ENCODE data around the gene THRA. TPM values are rescaled to one million over a fixed set of nuclear protein-coding genes. Genes with fewer than 3 reads are reported as not detected.

The THRA gene
- total and polyA plus RNA-seq, 2 donors = 9.9 to 14.3 TPM

DNA sequence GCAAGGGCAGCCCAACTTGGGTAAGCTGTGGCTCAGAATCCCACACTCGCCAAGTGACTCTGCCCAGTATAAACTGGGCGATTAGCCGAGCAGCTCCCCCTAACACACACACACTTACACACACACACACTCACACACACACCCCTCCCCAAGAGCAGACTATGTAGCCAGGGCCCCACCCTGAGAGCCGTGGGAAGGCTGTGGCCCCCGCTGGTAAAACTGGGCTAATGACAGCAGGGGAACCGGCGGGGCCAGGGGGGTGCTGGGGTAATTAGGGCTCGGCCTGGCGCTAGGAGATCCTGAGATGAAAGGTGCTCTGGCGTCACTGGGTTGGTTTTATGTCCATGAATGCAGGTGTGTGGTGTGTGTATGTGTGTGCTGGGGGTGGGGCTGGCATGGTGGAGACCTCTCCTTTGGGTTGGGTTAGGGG is 1.1 kb upstream of the THRA start:
- no peaks in the 10 kb centered on the region for H3K9me3 ChIP-seq (ENCODE audit: control insufficient read depth in 2 of 2, insufficient read depth in 1 of 2, low read length in 1 of 2)
- H3K27me3 ChIP-seq (ENCODE audit: control insufficient read depth in 2 of 2, insufficient read depth in 1 of 2, low read length in 1 of 2) = peaks cover 0 to 26% of the 10 kb centered on the region in 2 donors
- H3K36me3 ChIP-seq (ENCODE audit: control insufficient read depth in 2 of 2, insufficient read depth in 2 of 2, low read length in 1 of 2) = no peaks in the 10 kb centered on the region
- 52% methylated on average over 10 of the region's 10 CpGs for WGBS
- no peak for DNase-seq (ENCODE audit: low read depth in 6 of 9, low spot score in 9 of 9)
- peak overlapping the region in 1 of 2 donors; percentile 10 for H3K27ac ChIP-seq (ENCODE audit: low read depth in 1 of 2, low read length in 1 of 2)
- no peak overlapping the region for H3K4me3 ChIP-seq (ENCODE audit: low read length in 2 of 2)
- H3K4me1 ChIP-seq (ENCODE audit: control insufficient read depth in 2 of 2, insufficient read depth in 2 of 2, low read length in 2 of 2) = peaks cover 10 to 50% of the 10 kb centered on the region in 2 donors

DNA sequence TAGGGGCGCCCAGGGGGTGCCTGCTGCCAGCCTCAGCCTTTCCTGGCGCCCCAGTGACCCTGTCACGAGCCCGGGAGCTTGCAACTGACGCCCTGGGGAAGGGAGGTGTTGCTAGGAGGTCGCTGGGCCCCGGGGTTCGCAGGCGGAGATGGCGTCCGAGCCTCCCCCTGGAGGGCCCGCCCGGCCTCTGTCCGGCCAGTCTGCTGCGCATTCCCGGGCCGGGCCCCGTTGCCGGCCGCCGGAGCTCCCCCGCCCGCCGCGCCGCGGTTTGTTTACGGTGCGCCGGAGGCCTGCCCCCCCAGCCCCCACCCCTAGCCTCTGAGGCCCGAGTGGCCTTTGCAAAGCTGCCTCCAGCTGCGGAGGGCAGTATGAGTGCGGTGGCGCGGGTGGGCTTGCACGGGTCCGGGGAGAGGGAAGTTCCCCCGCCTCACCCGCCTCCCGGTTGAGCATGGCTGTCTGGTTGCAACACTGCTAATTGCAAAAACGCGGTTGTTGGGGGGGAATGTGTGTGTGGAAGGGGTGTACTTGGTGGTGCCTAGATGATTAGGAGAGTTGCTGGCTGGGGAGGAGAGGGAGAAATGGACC is 514 bp downstream of the THRA start:
- H3K36me3 ChIP-seq (ENCODE audit: control insufficient read depth in 2 of 2, insufficient read depth in 2 of 2, low read length in 1 of 2) = no peaks in the 10 kb centered on the region
- H3K4me3 ChIP-seq (ENCODE audit: low read length in 2 of 2) = peak overlapping the region; percentile 88 to 94
- under 1% methylated on average over 42 of the region's 42 CpGs for WGBS
- H3K27ac ChIP-seq (ENCODE audit: low read depth in 1 of 2, low read length in 1 of 2) = peak overlapping the region; percentile 68 to 75
- H3K4me1 ChIP-seq (ENCODE audit: control insufficient read depth in 2 of 2, insufficient read depth in 2 of 2, low read length in 2 of 2) = peaks cover 15 to 59% of the 10 kb centered on the region in 2 donors
- H3K9me3 ChIP-seq (ENCODE audit: control insufficient read depth in 2 of 2, insufficient read depth in 1 of 2, low read length in 1 of 2) = no peaks in the 10 kb centered on the region
- H3K27me3 ChIP-seq (ENCODE audit: control insufficient read depth in 2 of 2, insufficient read depth in 1 of 2, low read length in 1 of 2) = peaks cover 0 to 18% of the 10 kb centered on the region in 2 donors
- peak in 1 of 9 donors; percentile 57 for DNase-seq (ENCODE audit: low read depth in 6 of 9, low spot score in 9 of 9)

DNA sequence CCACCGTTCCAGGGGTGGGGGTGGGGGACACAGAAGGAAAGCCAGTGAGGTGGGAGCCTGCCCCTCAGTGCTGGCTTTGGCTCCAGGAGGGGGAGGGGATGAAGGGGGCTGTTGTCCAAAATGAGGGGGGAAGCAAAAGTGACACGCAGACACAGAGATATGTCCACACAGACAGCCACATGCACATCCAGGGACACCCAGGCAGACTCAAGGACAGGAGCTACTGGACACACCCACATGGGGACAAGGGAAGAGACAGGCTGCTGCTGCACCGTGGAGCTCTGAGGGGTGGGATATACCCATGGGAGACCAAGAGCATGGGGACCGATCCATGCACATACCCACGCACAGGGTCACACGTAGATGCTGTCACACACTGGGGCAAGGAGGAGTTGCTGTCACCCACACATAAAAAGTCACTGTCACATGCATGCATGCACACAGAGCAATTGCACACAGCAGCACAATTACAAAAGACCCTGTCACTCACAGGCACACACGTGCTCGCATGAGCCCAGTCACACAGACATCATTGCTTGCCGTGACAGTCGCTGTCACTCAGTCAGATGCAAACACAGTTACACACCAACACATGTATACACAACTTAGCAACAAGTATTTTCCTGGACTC is 1.3 kb downstream of the THRA start:
- Histone ChIP-seq H3K9me3 (ENCODE audit: control insufficient read depth in 2 of 2, insufficient read depth in 1 of 2, low read length in 1 of 2) (no peaks in the 10 kb centered on the region), H3K36me3 (ENCODE audit: control insufficient read depth in 2 of 2, insufficient read depth in 2 of 2, low read length in 1 of 2) (no peaks in the 10 kb centered on the region), H3K27ac (ENCODE audit: low read depth in 1 of 2, low read length in 1 of 2) (peak overlapping the region in 1 of 2 donors; percentile 26), H3K4me1 (ENCODE audit: control insufficient read depth in 2 of 2, insufficient read depth in 2 of 2, low read length in 2 of 2) (peaks cover 21 to 65% of the 10 kb centered on the region in 2 donors), H3K27me3 (ENCODE audit: control insufficient read depth in 2 of 2, insufficient read depth in 1 of 2, low read length in 1 of 2) (peaks cover 0 to 18% of the 10 kb centered on the region in 2 donors), H3K4me3 (ENCODE audit: low read length in 2 of 2) (peak overlapping the region; percentile 88 to 94)
- 74% methylated on average over 10 of the region's 10 CpGs for WGBS
- peak in 1 of 9 donors; percentile 45 for DNase-seq (ENCODE audit: low read depth in 6 of 9, low spot score in 9 of 9)

DNA sequence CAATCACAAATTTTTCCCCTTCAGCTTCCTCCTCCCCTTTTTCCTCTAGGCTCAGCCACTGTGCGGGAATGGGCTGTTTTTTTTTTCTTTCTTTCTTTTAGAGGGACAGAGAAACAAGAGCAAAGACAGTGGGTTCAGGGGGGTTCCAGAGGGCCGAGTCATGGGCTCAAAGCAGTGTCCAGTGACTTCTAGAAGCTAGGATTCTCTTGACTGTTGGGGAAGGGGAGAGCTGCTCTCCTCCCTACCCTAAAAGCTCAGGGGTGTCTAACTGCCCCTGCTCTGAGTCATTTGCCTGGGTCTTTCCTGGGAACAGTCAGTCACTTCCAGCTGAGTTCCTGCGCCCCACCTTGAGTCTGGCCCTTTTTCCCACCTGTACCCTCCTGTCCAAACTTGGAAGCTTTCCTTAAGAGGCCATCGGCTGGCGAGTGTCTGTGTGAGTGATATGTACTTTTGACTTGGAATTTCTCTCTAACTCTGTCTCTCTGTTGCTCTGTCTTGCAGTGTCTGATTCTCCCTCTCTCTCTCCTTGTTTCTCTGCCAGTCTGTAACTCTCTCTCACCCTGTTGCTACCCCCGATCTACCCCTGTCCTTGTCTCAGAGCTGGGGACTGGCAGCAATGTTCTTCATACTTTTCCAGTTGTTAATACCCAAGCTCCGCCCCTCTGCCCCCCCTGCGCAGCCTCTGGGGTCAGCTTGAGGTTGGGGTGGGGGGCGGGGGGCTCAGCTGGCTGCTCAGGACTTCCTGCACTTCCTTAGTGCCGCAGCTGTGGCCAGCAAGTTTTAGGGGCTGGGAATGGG is 2.4 kb downstream of the THRA start:
- no peak for DNase-seq (ENCODE audit: low read depth in 6 of 9, low spot score in 9 of 9)
- Histone ChIP-seq H3K27me3 (ENCODE audit: control insufficient read depth in 2 of 2, insufficient read depth in 1 of 2, low read length in 1 of 2) (peaks cover 0 to 18% of the 10 kb centered on the region in 2 donors), H3K27ac (ENCODE audit: low read depth in 1 of 2, low read length in 1 of 2) (peak overlapping the region in 1 of 2 donors; percentile 45), H3K4me3 (ENCODE audit: low read length in 2 of 2) (no peak overlapping the region), H3K4me1 (ENCODE audit: control insufficient read depth in 2 of 2, insufficient read depth in 2 of 2, low read length in 2 of 2) (peaks cover 32 to 76% of the 10 kb centered on the region in 2 donors), H3K36me3 (ENCODE audit: control insufficient read depth in 2 of 2, insufficient read depth in 2 of 2, low read length in 1 of 2) (no peaks in the 10 kb centered on the region), H3K9me3 (ENCODE audit: control insufficient read depth in 2 of 2, insufficient read depth in 1 of 2, low read length in 1 of 2) (no peaks in the 10 kb centered on the region)
- WGBS = 67% methylated on average over 10 of the region's 10 CpGs

- no peak for DNase-seq (ENCODE audit: low read depth in 6 of 9, low spot score in 9 of 9)
These were observed 3.2 kb downstream of the THRA start for GRCh38 chr17:40065769-40066510.

GRCh38 chr17:40067710-40068109 is 4.9 kb downstream of the THRA start:
- no peaks in the 10 kb centered on the region for H3K36me3 ChIP-seq (ENCODE audit: control insufficient read depth in 2 of 2, insufficient read depth in 2 of 2, low read length in 1 of 2)
- H3K4me3 ChIP-seq (ENCODE audit: low read length in 2 of 2) = no peak overlapping the region
- WGBS = 97% methylated on average over 7 of the region's 7 CpGs

More at GRCh38 chr17:40065769-40066510, 3.2 kb downstream of the THRA start:
- H3K27me3 ChIP-seq (ENCODE audit: control insufficient read depth in 2 of 2, insufficient read depth in 1 of 2, low read length in 1 of 2) = peaks cover 0 to 18% of the 10 kb centered on the region in 2 donors
- no peak overlapping the region for H3K4me3 ChIP-seq (ENCODE audit: low read length in 2 of 2)
- peaks cover 38 to 81% of the 10 kb centered on the region in 2 donors for H3K4me1 ChIP-seq (ENCODE audit: control insufficient read depth in 2 of 2, insufficient read depth in 2 of 2, low read length in 2 of 2)
- no peaks in the 10 kb centered on the region for H3K9me3 ChIP-seq (ENCODE audit: control insufficient read depth in 2 of 2, insufficient read depth in 1 of 2, low read length in 1 of 2)
- H3K27ac ChIP-seq (ENCODE audit: low read depth in 1 of 2, low read length in 1 of 2) = no peak overlapping the region
- 95% methylated on average over 11 of the region's 11 CpGs for WGBS
- H3K36me3 ChIP-seq (ENCODE audit: control insufficient read depth in 2 of 2, insufficient read depth in 2 of 2, low read length in 1 of 2) = no peaks in the 10 kb centered on the region

DNA sequence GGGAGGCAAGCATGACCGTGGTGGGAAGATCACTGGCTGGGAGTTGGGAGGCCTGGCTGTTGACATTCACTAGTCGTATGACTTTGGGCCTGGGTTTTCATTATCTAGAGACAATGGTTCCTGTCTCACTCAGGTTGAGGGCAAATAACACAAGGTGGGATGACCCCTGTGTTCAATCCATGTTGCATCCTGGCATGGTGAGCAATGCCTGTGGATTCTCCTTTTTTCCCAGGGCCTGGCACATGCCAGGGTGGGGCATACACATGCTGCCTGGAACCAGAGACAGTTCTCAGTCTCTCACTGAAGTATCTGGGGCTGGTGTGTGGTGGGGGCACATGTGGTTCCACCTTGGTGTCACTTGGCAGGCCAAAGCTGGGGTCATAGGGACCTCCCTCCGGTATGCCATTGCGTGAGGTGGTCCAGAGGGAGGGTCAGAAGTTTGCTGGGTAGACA is 5.4 kb downstream of the THRA start:
- H3K4me3 ChIP-seq (ENCODE audit: low read length in 2 of 2) = no peak overlapping the region
- H3K36me3 ChIP-seq (ENCODE audit: control insufficient read depth in 2 of 2, insufficient read depth in 2 of 2, low read length in 1 of 2) = no peaks in the 10 kb centered on the region
- peaks cover 0 to 2% of the 10 kb centered on the region in 2 donors for H3K27me3 ChIP-seq (ENCODE audit: control insufficient read depth in 2 of 2, insufficient read depth in 1 of 2, low read length in 1 of 2)
- WGBS = 87% methylated on average over 4 of the region's 4 CpGs
- H3K27ac ChIP-seq (ENCODE audit: low read depth in 1 of 2, low read length in 1 of 2) = peak overlapping the region; percentile 72 to 81
- peaks cover 49 to 87% of the 10 kb centered on the region in 2 donors for H3K4me1 ChIP-seq (ENCODE audit: control insufficient read depth in 2 of 2, insufficient read depth in 2 of 2, low read length in 2 of 2)
- no peak for DNase-seq (ENCODE audit: low read depth in 6 of 9, low spot score in 9 of 9)
- no peaks in the 10 kb centered on the region for H3K9me3 ChIP-seq (ENCODE audit: control insufficient read depth in 2 of 2, insufficient read depth in 1 of 2, low read length in 1 of 2)

More at GRCh38 chr17:40067710-40068109, 4.9 kb downstream of the THRA start:
- peaks cover 0 to 4% of the 10 kb centered on the region in 2 donors for H3K27me3 ChIP-seq (ENCODE audit: control insufficient read depth in 2 of 2, insufficient read depth in 1 of 2, low read length in 1 of 2)
- peaks cover 48 to 83% of the 10 kb centered on the region in 2 donors for H3K4me1 ChIP-seq (ENCODE audit: control insufficient read depth in 2 of 2, insufficient read depth in 2 of 2, low read length in 2 of 2)
- peak overlapping the region; percentile 61 to 81 for H3K27ac ChIP-seq (ENCODE audit: low read depth in 1 of 2, low read length in 1 of 2)
- DNase-seq (ENCODE audit: low read depth in 6 of 9, low spot score in 9 of 9) = no peak
- H3K9me3 ChIP-seq (ENCODE audit: control insufficient read depth in 2 of 2, insufficient read depth in 1 of 2, low read length in 1 of 2) = no peaks in the 10 kb centered on the region

DNA sequence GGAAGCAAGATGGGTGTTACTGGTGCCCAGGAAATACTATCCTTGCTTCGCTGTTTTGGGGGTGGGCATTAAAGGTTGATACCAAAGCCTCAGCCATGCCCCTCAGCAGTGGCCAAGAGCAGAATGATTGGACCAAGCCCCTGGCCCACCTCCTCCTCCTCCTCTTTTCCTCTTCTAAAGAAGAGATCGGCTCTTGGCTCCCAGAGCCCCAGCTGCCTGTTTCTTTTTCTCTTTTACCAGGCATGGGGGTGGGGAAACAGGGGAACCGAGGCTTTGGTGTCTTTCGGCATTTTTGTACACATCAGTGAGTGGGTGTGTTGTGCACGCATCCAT is 5.8 kb downstream of the THRA start:
- H3K9me3 ChIP-seq (ENCODE audit: control insufficient read depth in 2 of 2, insufficient read depth in 1 of 2, low read length in 1 of 2) = no peaks in the 10 kb centered on the region
- peak overlapping the region; percentile 72 to 81 for H3K27ac ChIP-seq (ENCODE audit: low read depth in 1 of 2, low read length in 1 of 2)
- DNase-seq (ENCODE audit: low read depth in 6 of 9, low spot score in 9 of 9) = no peak
- no peaks in the 10 kb centered on the region for H3K36me3 ChIP-seq (ENCODE audit: control insufficient read depth in 2 of 2, insufficient read depth in 2 of 2, low read length in 1 of 2)
- peaks cover 0 to under 1% of the 10 kb centered on the region in 2 donors for H3K27me3 ChIP-seq (ENCODE audit: control insufficient read depth in 2 of 2, insufficient read depth in 1 of 2, low read length in 1 of 2)
- peak overlapping the region; percentile 21 to 35 for H3K4me3 ChIP-seq (ENCODE audit: low read length in 2 of 2)
- H3K4me1 ChIP-seq (ENCODE audit: control insufficient read depth in 2 of 2, insufficient read depth in 2 of 2, low read length in 2 of 2) = peaks cover 49 to 88% of the 10 kb centered on the region in 2 donors
- WGBS = 15% methylated on average over 5 of the region's 5 CpGs
